ENCODE results near the gene CEP112. TPM values are rescaled to one million over a fixed set of nuclear protein-coding genes. Genes with fewer than 3 reads are reported as not detected.

Gene CEP112
- polyA plus RNA-seq, 1 experiment: 5.7 TPM

DNA sequence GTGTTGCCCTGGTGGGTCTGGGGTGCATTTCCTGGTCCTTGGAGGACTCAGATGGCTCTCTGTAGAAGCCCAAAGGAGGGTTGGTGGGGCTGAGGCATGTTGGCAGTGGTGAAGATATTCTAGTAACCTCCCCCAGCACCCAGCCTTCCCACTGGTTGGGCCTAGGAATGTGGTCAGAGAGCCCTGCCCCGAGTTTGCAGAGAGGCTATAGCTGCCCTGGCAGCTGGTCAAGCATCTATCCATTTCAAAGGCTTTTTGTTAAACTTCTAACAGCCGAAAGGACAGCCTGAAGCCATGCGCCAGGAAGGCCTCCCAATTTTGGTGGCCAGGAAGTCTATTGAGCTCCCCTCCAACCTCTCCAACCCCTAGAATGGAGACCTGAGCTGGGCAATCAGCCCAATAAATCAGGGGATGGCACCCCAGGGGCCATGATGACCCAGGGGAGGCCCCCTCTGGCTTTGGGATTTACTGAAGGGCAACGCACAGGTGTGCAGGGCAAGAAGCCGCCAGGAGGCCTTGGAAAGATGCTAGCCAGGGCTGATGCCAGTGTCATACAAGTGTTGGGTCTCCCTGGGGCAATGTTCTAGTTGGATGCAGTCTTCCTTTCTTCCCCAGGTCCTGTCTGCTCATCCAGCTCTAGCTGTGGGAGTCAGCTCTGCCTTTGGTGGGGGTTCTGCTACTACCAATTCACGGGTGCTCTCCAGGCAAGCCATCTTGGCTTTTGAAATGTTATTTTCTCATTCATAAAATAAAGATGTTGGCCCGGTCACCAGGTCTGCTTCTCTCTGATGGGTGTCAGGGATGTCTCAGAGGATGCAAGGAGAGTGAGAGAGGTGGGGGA lies 599.6 kb downstream of the CEP112 start:
- H3K9me3 ChIP-seq (ENCODE audit: control insufficient read depth, insufficient read depth, low read length): no peaks in the 10 kb centered on the region
- CTCF ChIA-PET: no interaction called here
- H3K27ac ChIP-seq (ENCODE audit: low read depth, low read length): no peak overlapping the region
- POLR2A ChIA-PET: no interaction called here
- TF ChIP-seq, protein P1, sequence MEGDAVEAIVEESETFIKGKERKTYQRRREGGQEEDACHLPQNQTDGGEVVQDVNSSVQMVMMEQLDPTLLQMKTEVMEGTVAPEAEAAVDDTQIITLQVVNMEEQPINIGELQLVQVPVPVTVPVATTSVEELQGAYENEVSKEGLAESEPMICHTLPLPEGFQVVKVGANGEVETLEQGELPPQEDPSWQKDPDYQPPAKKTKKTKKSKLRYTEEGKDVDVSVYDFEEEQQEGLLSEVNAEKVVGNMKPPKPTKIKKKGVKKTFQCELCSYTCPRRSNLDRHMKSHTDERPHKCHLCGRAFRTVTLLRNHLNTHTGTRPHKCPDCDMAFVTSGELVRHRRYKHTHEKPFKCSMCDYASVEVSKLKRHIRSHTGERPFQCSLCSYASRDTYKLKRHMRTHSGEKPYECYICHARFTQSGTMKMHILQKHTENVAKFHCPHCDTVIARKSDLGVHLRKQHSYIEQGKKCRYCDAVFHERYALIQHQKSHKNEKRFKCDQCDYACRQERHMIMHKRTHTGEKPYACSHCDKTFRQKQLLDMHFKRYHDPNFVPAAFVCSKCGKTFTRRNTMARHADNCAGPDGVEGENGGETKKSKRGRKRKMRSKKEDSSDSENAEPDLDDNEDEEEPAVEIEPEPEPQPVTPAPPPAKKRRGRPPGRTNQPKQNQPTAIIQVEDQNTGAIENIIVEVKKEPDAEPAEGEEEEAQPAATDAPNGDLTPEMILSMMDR (IDR thresholded peaks at IDR 0.05; ENCODE audit: low read depth, low read length): no peak
- H3K4me3 ChIP-seq (ENCODE audit: low read depth, low read length): no peak overlapping the region
- H3K27me3 ChIP-seq (ENCODE audit: control insufficient read depth, insufficient read depth, low read length): peaks cover 7% of the 10 kb centered on the region
- DNase-seq (ENCODE audit: low read depth, low spot score): no peak

DNA sequence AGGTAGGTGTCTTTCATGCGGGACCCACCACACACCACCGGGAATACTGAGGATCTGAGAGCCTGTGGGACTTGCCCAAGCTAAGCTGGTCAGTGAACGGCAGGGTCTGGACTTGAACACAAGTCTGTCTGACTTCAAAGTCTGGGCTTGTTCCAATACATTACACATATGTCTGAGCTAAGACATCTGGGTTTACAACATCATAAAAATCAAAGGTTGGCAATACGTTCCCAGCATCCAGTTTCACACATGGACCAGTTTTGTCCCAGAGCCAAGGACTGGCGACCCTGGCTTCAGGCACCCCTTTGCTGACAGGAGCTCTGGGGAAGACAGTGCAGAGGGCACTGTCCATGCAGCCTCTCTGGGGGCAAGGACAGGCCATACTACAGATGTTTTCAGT lies 602.6 kb downstream of the CEP112 start:
- no peak for DNase-seq (ENCODE audit: low read depth, low spot score)
- ChIA-PET CTCF (no interaction called here), POLR2A (no interaction called here)
- Histone ChIP-seq H3K4me3 (ENCODE audit: low read depth, low read length) (no peak overlapping the region), H3K9me3 (ENCODE audit: control insufficient read depth, insufficient read depth, low read length) (no peaks in the 10 kb centered on the region; the same call in 1 of the 2 replicates), H3K27ac (ENCODE audit: low read depth, low read length) (no peak overlapping the region), H3K27me3 (ENCODE audit: control insufficient read depth, insufficient read depth, low read length) (peaks cover 13% of the 10 kb centered on the region)
- TF ChIP-seq, protein P1 (IDR thresholded peaks at IDR 0.05; ENCODE audit: low read depth, low read length): no peak

DNA sequence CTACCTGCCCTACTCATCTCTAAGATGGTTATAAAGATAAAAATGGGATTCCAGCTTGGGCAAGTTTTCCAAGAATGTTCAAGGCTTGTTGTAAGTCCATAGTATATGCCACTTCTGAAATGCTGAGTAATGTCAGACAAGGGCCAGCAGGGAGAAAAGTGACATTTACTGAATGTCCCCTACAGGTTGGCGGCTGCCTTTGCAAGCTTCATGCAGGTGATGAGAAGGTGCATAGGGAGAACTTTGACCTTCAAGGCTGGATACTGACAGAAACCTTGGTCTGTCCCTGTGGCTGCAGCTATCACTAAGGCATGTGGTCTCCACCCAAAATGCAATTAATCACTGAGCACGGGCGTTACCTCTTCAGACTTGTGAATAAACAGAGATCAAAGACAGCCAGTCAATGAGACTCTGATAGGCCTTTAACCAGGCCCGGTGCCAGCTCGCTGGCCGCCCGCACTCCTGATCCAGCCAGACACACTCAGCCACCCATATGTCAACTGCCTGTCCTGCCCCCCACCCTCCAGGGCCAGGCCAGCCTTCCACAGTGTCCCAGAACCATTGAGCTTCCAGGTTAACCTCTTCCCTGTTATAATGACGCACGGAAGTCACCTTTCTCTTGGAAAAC lies 603.6 kb downstream of the CEP112 start:
- Histone ChIP-seq H3K27me3 (ENCODE audit: control insufficient read depth, insufficient read depth, low read length) (peaks cover 13% of the 10 kb centered on the region), H3K9me3 (ENCODE audit: control insufficient read depth, insufficient read depth, low read length) (no peaks in the 10 kb centered on the region; the same call in 1 of the 2 replicates), H3K4me3 (ENCODE audit: low read depth, low read length) (no peak overlapping the region), H3K27ac (ENCODE audit: low read depth, low read length) (no peak overlapping the region)
- no peak for DNase-seq (ENCODE audit: low read depth, low spot score)
- ChIA-PET CTCF (interaction anchor here (0.6 to 1.3 kb wide), 2 partner anchors 293 to 298 kb away, joined by 4 read pairs; no protein-coding TSS in a partner anchor), POLR2A (no interaction called here)
- TF ChIP-seq, protein P1 (IDR thresholded peaks at IDR 0.05; ENCODE audit: low read depth, low read length): no peak

DNA sequence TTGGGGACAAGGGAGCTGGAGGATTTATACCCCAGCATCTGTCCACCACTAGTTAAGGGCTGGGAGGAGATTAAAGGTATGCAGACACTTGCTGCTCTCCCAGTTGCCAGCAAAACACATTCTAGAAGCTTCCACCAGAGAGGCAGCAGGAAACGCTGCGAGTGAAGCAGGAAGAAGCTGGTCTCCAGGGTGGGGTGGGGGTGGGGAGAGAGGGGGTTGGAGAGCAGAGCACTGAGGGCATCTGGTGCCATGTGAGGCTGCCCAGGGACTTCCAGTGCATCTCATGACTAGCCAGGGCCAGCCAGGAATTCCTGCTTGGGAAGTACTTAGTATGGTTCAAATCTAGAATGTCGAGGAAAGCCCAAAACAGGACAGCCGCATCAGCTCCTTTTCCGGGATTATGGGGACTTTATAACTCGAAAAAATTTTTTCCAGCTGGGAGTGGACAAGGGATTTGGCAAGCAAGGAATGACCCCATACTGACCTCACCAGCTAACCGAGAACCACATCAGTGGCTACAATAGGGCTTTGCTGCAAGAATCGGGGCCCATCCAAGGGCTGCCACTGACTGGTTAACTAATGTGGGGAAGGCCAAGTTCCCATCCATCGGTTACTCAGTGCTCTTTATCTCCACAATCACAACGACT lies 604.3 kb downstream of the CEP112 start:
- Histone ChIP-seq H3K27ac (ENCODE audit: low read depth, low read length) (no peak overlapping the region), H3K4me3 (ENCODE audit: low read depth, low read length) (no peak overlapping the region), H3K9me3 (ENCODE audit: control insufficient read depth, insufficient read depth, low read length) (no peaks in the 10 kb centered on the region; the same call in 1 of the 2 replicates), H3K27me3 (ENCODE audit: control insufficient read depth, insufficient read depth, low read length) (peaks cover 13% of the 10 kb centered on the region)
- ChIA-PET CTCF (interaction anchor here (0.6 to 1.3 kb wide), 2 partner anchors 293 to 297 kb away, joined by 4 read pairs; no protein-coding TSS in a partner anchor), POLR2A (no interaction called here)
- TF ChIP-seq, protein P1 (IDR thresholded peaks at IDR 0.05; ENCODE audit: low read depth, low read length): no peak
- no peak for DNase-seq (ENCODE audit: low read depth, low spot score)

Data from AG04450 (cell line).